Mammary epithelial cell (primary cell): Measurements from ENCODE around the gene ACO1.

Experiments
- CTCF ChIP-seq, 2 donors: IDR thresholded peaks in 1 of 2; conservative IDR thresholded peaks in 1 of 2; 2 replicates each; pipeline ENCODE4 v1.5.1; 2011 to 2012; ENCODE audit warnings: inconsistent platforms in 2 of 2, low read length in 2 of 2, mild to moderate bottlenecking in 2 of 2, control low read depth in 1 of 2, low read depth in 1 of 2; ENCODE audit not compliant: insufficient read depth in 1 of 2; ENCODE audit errors: extremely low read depth in 1 of 2
- EZH2 ChIP-seq: IDR thresholded peaks from 2 replicates; pipeline ENCODE4 v1.6.1; 2012; ENCODE audit warnings: low read length, inconsistent platforms, borderline replicate concordance

- TF ChIP-seq CTCF (conservative IDR thresholded peaks at IDR 0.05 in 1 of 2, IDR thresholded peaks at IDR 0.05 in 1 of 2; ENCODE audit: extremely low read depth in 1 of 2, insufficient read depth in 1 of 2, low read depth in 1 of 2, low read length in 2 of 2) (no peak), EZH2 (no peak)
Observed at GRCh38 chr9:32398207-32398606, 13.8 kb downstream of the ACO1 start.
